CD4-positive, alpha-beta T cell treated with Interferon gamma for 1 hour (primary cell): ENCODE measurements around the gene CUX1.
"Not testable (repeated sequence)": the region's sequence is repeated elsewhere in the genome, so short reads cannot be mapped to it uniquely, and the experiment has no call there.

Source experiments
- DNase-seq: peaks from one replicate; pipeline ENCODE4 v3.0.0-alpha.2; 2020

CUX1 gene

GRCh38 chr7:102304668-102305067 is 487.2 kb downstream of the CUX1 start:
- no peak for DNase-seq

GRCh38 chr7:102305414-102306268 is 488.2 kb downstream of the CUX1 start:
- no peak for DNase-seq

GRCh38 chr7:102306916-102307677 is 489.7 kb downstream of the CUX1 start:
- peak; percentile 84 for DNase-seq

GRCh38 chr7:102310414-102310815 is 493.0 kb downstream of the CUX1 start:
- DNase-seq: no peak

GRCh38 chr7:102312317-102312716 is 494.9 kb downstream of the CUX1 start:
- DNase-seq: no peak

- DNase-seq: no peak
Observed at GRCh38 chr7:102313997-102314780, 496.8 kb downstream of the CUX1 start.

GRCh38 chr7:102317231-102318059 is 500.0 kb downstream of the CUX1 start:
- no peak for DNase-seq

GRCh38 chr7:102318482-102318971 is 501.1 kb downstream of the CUX1 start:
- no peak for DNase-seq

- no peak for DNase-seq
Observed at GRCh38 chr7:102319671-102320070, 502.2 kb downstream of the CUX1 start.

- DNase-seq: no peak
Observed at GRCh38 chr7:102320181-102320580, 502.8 kb downstream of the CUX1 start.

GRCh38 chr7:102320601-102321350 is 503.4 kb downstream of the CUX1 start:
- no peak for DNase-seq

GRCh38 chr7:102321351-102322201 is 504.1 kb downstream of the CUX1 start:
- no peak for DNase-seq

GRCh38 chr7:102322202-102322715 is 504.8 kb downstream of the CUX1 start:
- no peak for DNase-seq

- DNase-seq: no peak
Observed at GRCh38 chr7:102323914-102324195, 506.4 kb downstream of the CUX1 start.

- DNase-seq: not testable (repeated sequence)
Observed at GRCh38 chr7:102325106-102325505, 507.7 kb downstream of the CUX1 start.

GRCh38 chr7:102326157-102326889 is 508.9 kb downstream of the CUX1 start:
- no peak for DNase-seq

GRCh38 chr7:102327183-102327582 is 509.8 kb downstream of the CUX1 start:
- DNase-seq: not testable (repeated sequence)

- DNase-seq: not testable (repeated sequence)
Observed at GRCh38 chr7:102328863-102329262, 511.4 kb downstream of the CUX1 start.

- not testable (repeated sequence) for DNase-seq
Observed at GRCh38 chr7:102329366-102329765, 511.9 kb downstream of the CUX1 start.
